IMR-90 (cell line): ENCODE data around the gene SYDE2. TPM values are rescaled to one million over a fixed set of nuclear protein-coding genes. Genes with fewer than 3 reads are reported as not detected.

Source experiments
- ATAC-seq: fragments of 200-7000 bp; cut with Tn5 transposase; 2 replicates; pipeline ENCODE4 v1.9.1; 2020; ENCODE audit warnings: low read depth, mild to moderate bottlenecking, moderate library complexity
- BruUV-seq: library from RNA; stranded (reverse); fragments of 400-500 nt; replicated peaks from 2 replicates; lab custom pipeline; 2021; lab: Mats Ljungman, UMichigan
- CTCF ChIA-PET: fragments of 300-600 bp; formaldehyde crosslinking; extraction: SDS; loops from one replicate; lab custom pipeline; 2021; ENCODE audit warnings: antibody characterized with exemption; lab: Yijun Ruan, JAX
- POLR2A ChIA-PET: fragments of 300-600 bp; sonication (Branson Sonifier 250); formaldehyde crosslinking; loops from one replicate; lab custom pipeline; 2022; ENCODE audit warnings: antibody characterized with exemption; ENCODE audit not compliant: unreplicated experiment; lab: Charles Lee
- DNase-seq: peaks from one replicate; pipeline ENCODE4 v3.0.0; 2013
- H2AFZ ChIP-seq: replicated peaks from 2 replicates; pipeline ENCODE3; 2013; ENCODE audit warnings: low read length, mild to moderate bottlenecking; ENCODE audit not compliant: poor library complexity
- H2AK5ac ChIP-seq: 2 replicates; pipeline ENCODE4 v1.6.1; 2013; ENCODE audit warnings: low read depth, low read length, inconsistent platforms
- H2AK9ac ChIP-seq: replicated peaks from 2 replicates; pipeline ENCODE3; 2013; ENCODE audit warnings: mild to moderate bottlenecking, low read depth, low read length, moderate library complexity; ENCODE audit not compliant: poor library complexity
- H2BK120ac ChIP-seq: 2 replicates; pipeline ENCODE4 v1.6.1; 2013; ENCODE audit warnings: low read depth, low read length, inconsistent platforms
- H2BK15ac ChIP-seq: 3 replicates; pipeline ENCODE4 v1.6.1; 2013; ENCODE audit warnings: low read depth, low read length, inconsistent platforms
- H2BK20ac ChIP-seq: 2 replicates; pipeline ENCODE4 v1.6.1; 2013; ENCODE audit warnings: low read depth, mild to moderate bottlenecking, inconsistent platforms, low read length, moderate library complexity
- H2BK5ac ChIP-seq: 2 replicates; pipeline ENCODE4 v1.6.1; 2013; ENCODE audit warnings: mild to moderate bottlenecking, low read depth, low read length, inconsistent platforms; ENCODE audit not compliant: poor library complexity, severe bottlenecking
- H3K14ac ChIP-seq: replicated peaks from 2 replicates; pipeline ENCODE4 v1.6.1; 2013; ENCODE audit warnings: low read depth, low read length, inconsistent platforms
- H3K18ac ChIP-seq: 2 replicates; pipeline ENCODE4 v1.6.1; 2013; ENCODE audit warnings: low read depth, low read length, control low read depth
- H3K23ac ChIP-seq: 2 replicates; pipeline ENCODE4 v1.6.1; 2013; ENCODE audit warnings: low read depth, low read length, inconsistent platforms
- H3K27ac ChIP-seq: 2 replicates; pipeline ENCODE4 v1.5.1; 2013; ENCODE audit warnings: mild to moderate bottlenecking, control low read depth, low read length; ENCODE audit not compliant: insufficient read depth
- H3K27me3 ChIP-seq: 2 replicates; pipeline ENCODE4 v1.6.1; 2013; ENCODE audit warnings: low read length; ENCODE audit not compliant: control insufficient read depth, insufficient read depth
- H3K36me3 ChIP-seq: 2 replicates; pipeline ENCODE4 v1.6.1; 2013; ENCODE audit warnings: low read length, mixed read lengths; ENCODE audit not compliant: control insufficient read depth, insufficient read depth
- H3K4ac ChIP-seq: 2 replicates; pipeline ENCODE4 v1.6.1; 2013; ENCODE audit warnings: low read depth, low read length, inconsistent platforms
- H3K4me1 ChIP-seq: 2 replicates; pipeline ENCODE4 v1.6.1; 2013; ENCODE audit warnings: low read length, mixed read lengths; ENCODE audit not compliant: control insufficient read depth, insufficient read depth
- H3K4me2 ChIP-seq: 2 replicates; pipeline ENCODE4 v1.6.1; 2013; ENCODE audit warnings: low read depth, mild to moderate bottlenecking, control low read depth, low read length, moderate library complexity
- H3K4me3 ChIP-seq: 2 replicates; pipeline ENCODE4 v1.5.1; 2013; ENCODE audit warnings: low read depth, mild to moderate bottlenecking, control low read depth, low read length, moderate library complexity; ENCODE audit not compliant: insufficient read depth
- H3K56ac ChIP-seq: 2 replicates; pipeline ENCODE4 v1.6.1; 2013; ENCODE audit warnings: low read length, inconsistent platforms; ENCODE audit not compliant: insufficient read depth; ENCODE audit errors: extremely low read depth
- H3K79me1 ChIP-seq, 2 experiments: 2 replicates each; pipeline ENCODE4 v1.6.1; 2013; ENCODE audit warnings: low read length in 2 of 2, inconsistent platforms in 1 of 2, low read depth in 1 of 2
- H3K9ac ChIP-seq: 2 replicates; pipeline ENCODE4 v1.6.1; 2013; ENCODE audit warnings: low read depth, low read length, control low read depth
- H3K9me1 ChIP-seq: 2 replicates; pipeline ENCODE4 v1.6.1; 2013; ENCODE audit warnings: low read length, inconsistent platforms; ENCODE audit not compliant: insufficient read depth
- H3K9me3 ChIP-seq: 2 replicates; pipeline ENCODE4 v1.6.1; 2013; ENCODE audit warnings: low read length; ENCODE audit not compliant: control insufficient read depth, insufficient read depth
- H4K20me1 ChIP-seq: 2 replicates; pipeline ENCODE4 v1.6.1; 2013; ENCODE audit warnings: low read length, inconsistent platforms; ENCODE audit not compliant: insufficient read depth
- H4K5ac ChIP-seq: 2 replicates; pipeline ENCODE4 v1.6.1; 2013; ENCODE audit warnings: mild to moderate bottlenecking, low read depth, low read length, control low read depth
- H4K8ac ChIP-seq, 2 experiments: 2 replicates each; pipeline ENCODE4 v1.6.1; 2013; ENCODE audit warnings: low read depth in 2 of 2, low read length in 2 of 2, control low read depth in 1 of 2, inconsistent platforms in 1 of 2
- H4K91ac ChIP-seq: 2 replicates; pipeline ENCODE4 v1.6.1; 2013; ENCODE audit warnings: low read depth, low read length, inconsistent platforms; ENCODE audit not compliant: insufficient read depth
- CHD1 ChIP-seq: IDR thresholded peaks from 2 replicates; pipeline ENCODE4 v1.6.1; 2012; ENCODE audit warnings: low read depth, low read length, improper control_type of control experiment
- FOS ChIP-seq: fragments of 150-350 bp; IDR thresholded peaks from 2 replicates; pipeline ENCODE4 v1.6.1; 2016; ENCODE audit warnings: low read depth, low read length
- MAZ ChIP-seq: IDR thresholded peaks from 2 replicates; pipeline ENCODE4 v1.6.1; 2012; ENCODE audit warnings: low read depth, mild to moderate bottlenecking, low read length, improper control_type of control experiment, moderate library complexity, borderline replicate concordance
- MXI1 ChIP-seq: IDR thresholded peaks from 2 replicates; pipeline ENCODE4 v1.6.1; 2012; ENCODE audit warnings: low read depth, mild to moderate bottlenecking, low read length, moderate library complexity, borderline replicate concordance
- NFE2L2 ChIP-seq: fragments of 150-350 bp; IDR thresholded peaks from 2 replicates; pipeline ENCODE4 v1.6.1; 2016; ENCODE audit warnings: low read depth, mild to moderate bottlenecking, low read length
- RAD21 ChIP-seq: IDR thresholded peaks from 2 replicates; pipeline ENCODE4 v1.6.1; 2012; ENCODE audit warnings: low read length, improper control_type of control experiment
- RFX5 ChIP-seq: IDR thresholded peaks from 2 replicates; pipeline ENCODE4 v1.8.0; 2012; ENCODE audit warnings: low read depth, mild to moderate bottlenecking, low read length, moderate library complexity
- WGBS, 2 experiments: methylation state at CpG; one replicate each; pipeline versions ENCODE4 v1.1.5 to v1.1.7; 2013; ENCODE audit warnings: missing lambda C conversion rate in 2 of 2; ENCODE audit not compliant: insufficient read length in 1 of 2; ENCODE audit errors: extremely low coverage in 2 of 2; 5-methylcytosine and 5-hydroxymethylcytosine counted together
- dilution Hi-C: fragments of 300-500 bp; cut with HindIII; formaldehyde crosslinking; loops from one replicate; pipeline ENCODE4 v1.14.3; 2018; ENCODE audit warnings: low sequenced_read_pairs; ENCODE audit not compliant: unreplicated experiment
- in situ Hi-C: fragments of 300-500 bp; cut with MboI; formaldehyde crosslinking; loops from 3 replicates; pipeline ENCODE4 v1.14.3; 2019; ENCODE audit warnings: low sequenced_read_pairs, inconsistent platforms, mixed read lengths
- intact Hi-C: fragments of 100-400 bp; cut with micrococcal nuclease; formaldehyde crosslinking; loops from 2 replicates; pipeline ENCODE4 v1.10.0; 2022
- polyA plus RNA-seq, 3 experiments: library from polyadenylated mRNA; depleted of rRNA; stranded (reverse); fragments of >200 nt; gene quantifications; 2 replicates each; pipeline ENCODE4 v1.2.3, GENCODE V29; 2012; ENCODE audit warnings: low replicate concordance in 1 of 3
- total RNA-seq: library from RNA; depleted of rRNA; stranded (reverse); fragments of >200 nt; gene quantifications from 2 replicates; pipeline ENCODE4 v1.2.3, GENCODE V29; 2012
- TF ChIP-seq, protein P1 (sequence below): fragments of 150-350 bp; IDR thresholded peaks from 2 replicates; pipeline ENCODE4 v1.6.1; 2017; ENCODE audit warnings: mild to moderate bottlenecking, antibody characterized with exemption, low read length, low read depth
- TF ChIP-seq, protein P2 (sequence below): conservative IDR thresholded peaks from 2 replicates; pipeline ENCODE4 v1.5.1; 2012; ENCODE audit warnings: mild to moderate bottlenecking, low read depth, low read length, improper control_type of control experiment
- TF ChIP-seq, protein P3 (sequence below): fragments of 150-350 bp; IDR thresholded peaks from 2 replicates; pipeline ENCODE4 v1.6.1; 2016; ENCODE audit warnings: low read depth, mild to moderate bottlenecking, low read length, moderate library complexity, borderline replicate concordance

The SYDE2 gene
- total and polyA plus RNA-seq, 2 of the 4 experiments (the other 2 are of a cell fraction) = 1.8 to 10.0 TPM

DNA sequence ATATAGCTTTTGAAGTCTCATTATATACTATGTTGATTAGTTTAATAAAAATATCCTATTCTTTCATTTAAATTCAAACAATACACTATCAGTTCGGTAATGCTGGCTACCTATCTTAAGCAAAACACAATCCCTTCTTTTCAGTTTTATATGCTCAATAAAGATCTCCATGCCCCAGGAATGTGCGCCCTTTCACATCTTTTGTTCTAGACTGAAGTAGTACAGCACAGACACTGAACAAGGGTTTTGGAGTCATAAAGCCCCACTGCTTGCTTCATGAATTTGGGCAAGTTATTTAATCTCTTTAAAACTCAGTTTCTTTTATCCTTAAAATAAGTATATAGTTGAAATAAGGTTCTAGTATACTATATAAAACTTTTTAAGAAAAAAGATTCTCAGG is 22.4 kb downstream of the SYDE2 start:
- dilution Hi-C loops (no loop called here), intact Hi-C loops (loop anchor here (2.0 kb wide), 1 partner anchor 14 kb away; no protein-coding TSS in a partner anchor), in situ Hi-C loops (no loop called here)
- Histone ChIP-seq H3K23ac (no peak overlapping the region), H3K18ac (no peak overlapping the region), H2BK20ac (no peak overlapping the region), H3K36me3 (peaks cover 3% of the 10 kb centered on the region), H4K20me1 (no peaks in the 10 kb centered on the region), H4K5ac (no peak overlapping the region), H3K79me1 (peaks cover 0 to 12% of the 10 kb centered on the region in 2 experiments; a peak in 3 of 4 replicates), H3K14ac (no peak overlapping the region), H3K56ac (no peak overlapping the region), H2BK5ac (no peak overlapping the region), H3K9me1 (no peaks in the 10 kb centered on the region), H3K27me3 (no peaks in the 10 kb centered on the region), H4K91ac (no peak overlapping the region), H4K8ac (no peak overlapping the region), H2AK5ac (no peak overlapping the region), H2BK120ac (no peak overlapping the region), H3K4ac (no peak overlapping the region), H3K4me1 (no peaks in the 10 kb centered on the region), H3K4me3 (no peak overlapping the region), H2AK9ac (no peak overlapping the region), H2BK15ac (no peak overlapping the region), H2AFZ (no peak overlapping the region), H3K27ac (no peak overlapping the region), H3K9ac (no peak overlapping the region), H3K9me3 (no peaks in the 10 kb centered on the region), H3K4me2 (no peak overlapping the region)
- DNase-seq (no peak), ATAC-seq (no peak)
- CTCF ChIA-PET = no interaction called here
- no peak for TF ChIP-seq RAD21
- TF ChIP-seq MAZ = no peak
- TF ChIP-seq, protein P1, sequence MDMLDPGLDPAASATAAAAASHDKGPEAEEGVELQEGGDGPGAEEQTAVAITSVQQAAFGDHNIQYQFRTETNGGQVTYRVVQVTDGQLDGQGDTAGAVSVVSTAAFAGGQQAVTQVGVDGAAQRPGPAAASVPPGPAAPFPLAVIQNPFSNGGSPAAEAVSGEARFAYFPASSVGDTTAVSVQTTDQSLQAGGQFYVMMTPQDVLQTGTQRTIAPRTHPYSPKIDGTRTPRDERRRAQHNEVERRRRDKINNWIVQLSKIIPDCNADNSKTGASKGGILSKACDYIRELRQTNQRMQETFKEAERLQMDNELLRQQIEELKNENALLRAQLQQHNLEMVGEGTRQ = no peak
- no peak for TF ChIP-seq NFE2L2
- no peak for TF ChIP-seq RFX5
- TF ChIP-seq, protein P2, sequence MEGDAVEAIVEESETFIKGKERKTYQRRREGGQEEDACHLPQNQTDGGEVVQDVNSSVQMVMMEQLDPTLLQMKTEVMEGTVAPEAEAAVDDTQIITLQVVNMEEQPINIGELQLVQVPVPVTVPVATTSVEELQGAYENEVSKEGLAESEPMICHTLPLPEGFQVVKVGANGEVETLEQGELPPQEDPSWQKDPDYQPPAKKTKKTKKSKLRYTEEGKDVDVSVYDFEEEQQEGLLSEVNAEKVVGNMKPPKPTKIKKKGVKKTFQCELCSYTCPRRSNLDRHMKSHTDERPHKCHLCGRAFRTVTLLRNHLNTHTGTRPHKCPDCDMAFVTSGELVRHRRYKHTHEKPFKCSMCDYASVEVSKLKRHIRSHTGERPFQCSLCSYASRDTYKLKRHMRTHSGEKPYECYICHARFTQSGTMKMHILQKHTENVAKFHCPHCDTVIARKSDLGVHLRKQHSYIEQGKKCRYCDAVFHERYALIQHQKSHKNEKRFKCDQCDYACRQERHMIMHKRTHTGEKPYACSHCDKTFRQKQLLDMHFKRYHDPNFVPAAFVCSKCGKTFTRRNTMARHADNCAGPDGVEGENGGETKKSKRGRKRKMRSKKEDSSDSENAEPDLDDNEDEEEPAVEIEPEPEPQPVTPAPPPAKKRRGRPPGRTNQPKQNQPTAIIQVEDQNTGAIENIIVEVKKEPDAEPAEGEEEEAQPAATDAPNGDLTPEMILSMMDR = no peak
- no peak for TF ChIP-seq FOS
- TF ChIP-seq MXI1 = no peak
- TF ChIP-seq CHD1 = no peak
- TF ChIP-seq, protein P3, sequence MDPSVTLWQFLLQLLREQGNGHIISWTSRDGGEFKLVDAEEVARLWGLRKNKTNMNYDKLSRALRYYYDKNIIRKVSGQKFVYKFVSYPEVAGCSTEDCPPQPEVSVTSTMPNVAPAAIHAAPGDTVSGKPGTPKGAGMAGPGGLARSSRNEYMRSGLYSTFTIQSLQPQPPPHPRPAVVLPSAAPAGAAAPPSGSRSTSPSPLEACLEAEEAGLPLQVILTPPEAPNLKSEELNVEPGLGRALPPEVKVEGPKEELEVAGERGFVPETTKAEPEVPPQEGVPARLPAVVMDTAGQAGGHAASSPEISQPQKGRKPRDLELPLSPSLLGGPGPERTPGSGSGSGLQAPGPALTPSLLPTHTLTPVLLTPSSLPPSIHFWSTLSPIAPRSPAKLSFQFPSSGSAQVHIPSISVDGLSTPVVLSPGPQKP = no peak
- BruUV-seq = no TSS peak
- POLR2A ChIA-PET = no interaction called here
- no CpG with 5 or more reads among the region's 2 CpGs for WGBS, 2 experiments
